HG03097 (cell line): ENCODE data around the gene HSPG2.
"Not testable (repeated sequence)": the region's sequence is repeated elsewhere in the genome, so short reads cannot be mapped to it uniquely, and the experiment has no call there.

Experiments
- ATAC-seq: cut with Tn5 transposase; IDR thresholded peaks from one replicate; pipeline ENCODE4 v1.9.1; 2021; ENCODE audit not compliant: unreplicated experiment, low FRiP score

Gene HSPG2

DNA sequence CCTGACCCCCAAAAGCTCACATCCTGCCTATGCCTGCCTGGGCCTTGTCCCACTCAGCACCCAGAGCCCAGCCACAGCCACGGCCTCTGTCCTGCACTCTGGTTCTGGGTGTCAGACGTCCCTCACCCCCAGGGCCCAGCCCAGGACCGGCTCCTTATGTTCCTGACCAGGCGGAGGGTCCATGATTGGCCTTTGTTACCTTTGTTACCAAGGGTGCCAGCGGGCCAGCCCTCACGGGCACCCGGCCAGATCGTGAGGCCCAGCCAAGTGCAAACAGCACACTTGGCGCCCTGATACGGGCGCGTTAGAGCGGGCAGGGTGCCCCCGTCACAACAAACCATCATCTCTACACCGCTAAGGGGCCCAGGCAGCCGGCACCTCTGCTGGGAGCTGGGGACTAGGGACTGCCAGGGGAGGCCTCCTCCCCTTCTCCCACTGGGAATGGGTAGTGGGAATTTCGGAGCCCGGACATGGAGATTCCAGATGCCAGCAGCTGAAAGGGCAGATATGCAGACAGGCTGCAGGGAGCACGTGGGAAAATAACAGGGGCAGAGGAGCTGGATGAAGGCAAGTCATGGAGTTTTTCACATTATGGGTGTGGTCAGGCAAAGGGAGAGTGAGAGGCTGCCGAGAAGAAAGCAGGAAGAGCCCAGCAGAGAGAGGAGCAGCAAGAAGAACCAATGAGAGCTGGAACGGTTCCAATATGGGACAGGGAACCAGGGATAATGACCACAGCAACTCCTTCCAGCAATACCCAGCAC is 22.1 kb downstream of the HSPG2 start:
- ATAC-seq = no peak

- ATAC-seq = no peak
Observed at GRCh38 chr1:21914450-21914849, 22.7 kb downstream of the HSPG2 start.

GRCh38 chr1:21913763-21914162 is 23.3 kb downstream of the HSPG2 start:
- no peak for ATAC-seq

DNA sequence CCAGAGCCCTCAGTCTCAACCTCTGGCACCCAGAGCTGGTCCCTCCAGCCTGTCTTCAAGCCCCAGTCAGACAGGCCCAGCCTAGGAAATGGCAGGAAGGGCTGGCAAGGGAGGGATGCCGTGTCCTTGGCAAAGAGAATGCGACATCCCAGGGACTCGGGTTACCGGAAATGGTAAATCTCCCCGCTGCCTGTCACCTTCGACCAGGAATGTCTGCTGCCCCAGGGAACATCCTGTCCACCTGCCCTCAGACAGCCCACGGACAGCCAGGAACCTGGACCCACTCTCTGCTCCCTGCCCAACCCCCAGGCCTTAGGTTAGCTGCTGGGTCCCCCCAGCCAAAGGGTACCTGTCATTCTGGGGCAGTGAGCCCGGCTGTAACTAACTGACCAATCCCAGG is 23.9 kb downstream of the HSPG2 start:
- ATAC-seq = no peak

DNA sequence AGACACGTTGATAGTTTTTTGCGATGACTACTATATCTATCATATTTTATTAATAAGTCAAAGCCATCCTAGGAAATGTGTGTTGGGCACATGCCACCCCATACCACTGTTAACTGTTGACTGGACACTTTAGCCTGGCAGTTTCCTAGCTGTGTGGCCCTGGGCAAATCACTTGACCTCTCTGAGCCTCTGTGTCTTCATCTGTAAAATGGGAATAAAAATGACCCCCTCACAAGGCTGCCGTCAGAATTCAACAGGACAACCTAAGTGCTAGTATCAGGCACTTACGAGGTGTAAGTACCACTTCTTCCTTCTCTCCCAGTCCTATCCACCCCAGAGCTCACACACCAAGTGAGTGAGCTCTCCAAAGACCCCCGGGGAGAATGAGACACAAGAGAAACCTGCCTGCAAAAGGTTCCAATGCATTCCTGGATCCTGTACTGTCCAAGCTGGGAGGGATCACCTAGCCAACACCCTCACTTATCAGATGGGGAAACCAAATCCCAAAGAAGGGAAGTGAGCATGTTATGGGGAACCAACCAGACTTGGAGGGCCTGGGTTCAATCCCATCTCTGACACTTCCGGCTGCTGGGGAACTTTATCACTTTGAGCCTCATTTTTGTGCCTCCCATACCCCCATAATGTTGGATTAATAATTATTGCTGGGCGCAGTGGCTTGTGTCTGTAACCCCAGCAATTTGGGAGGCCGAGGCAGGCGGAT is 24.9 kb downstream of the HSPG2 start:
- ATAC-seq = no peak

DNA sequence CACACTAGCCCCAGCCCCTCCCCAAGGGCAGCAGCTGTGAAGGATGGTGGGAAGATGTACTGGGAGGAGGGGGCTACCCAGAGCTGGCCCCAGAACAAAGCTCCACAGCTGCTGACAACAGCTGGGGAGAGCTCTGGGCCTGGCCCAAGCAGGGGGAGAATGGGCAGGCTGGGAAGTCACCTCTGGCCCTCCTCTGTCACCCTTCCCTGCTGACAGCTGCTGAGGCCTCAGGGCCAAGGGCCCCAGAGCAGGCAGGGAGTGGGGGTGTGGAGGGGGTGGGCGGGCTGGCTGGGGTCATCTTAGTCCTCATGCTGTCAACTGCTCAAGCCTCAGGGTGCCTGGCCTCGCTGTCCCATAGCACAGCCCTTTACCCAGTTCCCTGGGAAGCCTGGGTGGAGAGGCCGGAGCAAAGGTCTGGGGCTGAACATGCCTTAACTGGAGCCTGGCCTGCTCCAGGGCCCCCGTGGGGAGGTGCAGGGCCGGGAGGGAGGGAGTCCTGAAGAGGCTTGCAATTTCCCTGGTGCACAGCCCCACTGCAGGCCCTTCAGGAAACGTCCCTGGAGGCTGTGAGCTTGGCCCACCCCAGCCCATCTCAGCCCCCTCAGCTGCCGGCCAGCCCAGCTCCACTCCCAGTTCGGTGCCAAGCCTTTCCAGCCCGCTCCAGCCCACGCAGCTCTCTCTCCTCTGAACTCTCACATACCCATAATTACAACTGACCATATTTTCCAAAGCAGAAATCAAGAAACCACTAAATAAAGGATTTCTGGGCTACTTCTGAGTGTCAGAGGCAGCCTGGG is 25.7 kb downstream of the HSPG2 start:
- ATAC-seq = no peak

- no peak for ATAC-seq
Observed at GRCh38 chr1:21910558-21911204, 26.4 kb downstream of the HSPG2 start.

GRCh38 chr1:21909787-21910503 is 27.2 kb downstream of the HSPG2 start:
- ATAC-seq = no peak

- no peak for ATAC-seq
Observed at GRCh38 chr1:21909286-21909759, 27.8 kb downstream of the HSPG2 start.

DNA sequence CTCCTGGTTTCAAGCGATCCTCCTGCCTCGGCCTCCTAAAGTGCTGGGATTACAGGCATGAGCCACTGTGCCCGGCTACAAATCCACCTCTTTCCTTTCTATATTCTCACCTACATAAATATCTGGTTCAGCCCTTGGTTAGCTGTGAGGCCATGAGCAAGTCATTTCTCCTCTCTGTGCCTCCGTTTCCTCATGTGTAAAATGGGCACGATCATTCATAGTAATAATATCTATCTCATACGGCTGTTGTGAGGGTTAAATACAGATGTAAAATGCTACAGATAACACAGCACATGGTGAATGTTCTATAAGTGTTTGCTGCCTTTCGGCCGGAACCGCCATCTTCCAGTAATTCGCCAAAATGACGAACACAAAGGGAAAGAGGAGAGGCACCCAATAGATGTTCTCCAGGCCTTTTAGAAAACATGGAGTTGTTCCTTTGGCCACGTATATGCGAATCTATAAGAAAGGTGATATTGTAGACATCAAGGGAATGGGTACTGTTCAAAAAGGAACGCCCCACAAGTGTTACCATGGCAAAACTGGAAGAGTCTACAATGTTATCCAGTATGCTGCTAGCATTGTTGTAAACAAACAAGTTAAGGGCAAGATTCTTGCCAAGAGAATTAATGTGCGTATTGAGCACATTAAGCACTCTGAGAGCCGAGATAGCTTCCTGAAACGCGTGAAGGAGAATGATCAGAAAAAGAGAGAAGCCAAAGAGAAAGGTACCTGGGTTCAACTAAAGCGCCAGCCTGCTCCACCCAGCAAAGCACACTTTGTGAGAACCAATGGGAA is 29.2 kb downstream of the HSPG2 start:
- not testable (repeated sequence) for ATAC-seq

DNA sequence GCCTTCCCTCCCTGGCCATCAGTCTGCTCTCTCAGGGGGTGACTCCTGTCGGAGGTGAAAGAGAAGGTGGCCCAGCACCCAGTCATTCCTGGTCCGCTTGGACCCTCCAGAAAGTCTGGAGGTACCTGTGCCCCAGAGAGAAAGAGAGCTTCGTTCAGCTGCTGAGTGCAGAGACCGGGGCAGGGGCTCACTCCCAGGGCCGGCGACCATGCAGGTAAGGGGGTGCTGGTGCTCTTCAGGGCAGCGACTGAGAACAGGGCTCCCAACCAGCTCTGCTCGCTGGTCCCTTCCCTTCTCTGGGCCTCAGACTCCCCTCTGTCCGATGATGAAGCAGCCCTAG is 30.1 kb downstream of the HSPG2 start:
- no peak for ATAC-seq

GRCh38 chr1:21906173-21907078 is 30.7 kb downstream of the HSPG2 start:
- no peak for ATAC-seq

DNA sequence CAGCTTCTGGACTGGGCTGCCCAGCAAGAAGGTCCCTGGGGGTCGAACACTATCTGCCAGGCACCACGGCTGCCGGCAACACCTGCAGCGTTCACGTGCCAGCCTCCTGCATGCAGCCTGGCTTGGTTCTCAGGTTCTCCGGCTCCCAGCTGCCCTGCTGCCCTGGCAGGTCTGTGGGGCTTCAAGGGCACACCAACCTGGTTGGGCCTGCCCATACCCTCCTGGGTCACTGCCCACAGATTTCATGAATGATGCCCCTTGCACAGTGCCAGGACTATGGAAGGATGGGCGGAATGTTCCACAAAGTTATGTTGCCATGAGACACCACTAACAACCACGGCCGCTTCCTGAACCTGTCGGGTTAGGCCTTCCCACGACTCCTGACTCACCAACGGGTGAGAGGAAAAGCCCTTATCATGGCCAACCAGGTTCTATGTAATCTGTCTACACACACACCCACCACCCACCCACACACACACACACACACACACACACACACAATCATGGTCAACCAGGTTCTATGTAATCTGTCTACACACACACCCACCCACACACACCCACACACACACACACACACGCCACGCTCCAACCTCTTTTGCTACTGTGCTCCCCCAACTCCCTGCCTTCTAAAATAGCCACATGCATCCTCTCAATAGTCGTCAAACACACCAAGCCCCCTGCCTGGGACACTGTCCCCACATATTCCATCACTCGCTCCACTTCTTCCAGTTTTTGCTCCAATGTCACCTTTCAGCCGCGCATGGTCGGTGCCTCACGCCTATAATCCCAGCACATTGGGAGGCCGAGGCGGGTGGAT is 32.2 kb downstream of the HSPG2 start:
- no peak for ATAC-seq

- no peak for ATAC-seq
Observed at GRCh38 chr1:21904454-21904703, 32.7 kb downstream of the HSPG2 start.

DNA sequence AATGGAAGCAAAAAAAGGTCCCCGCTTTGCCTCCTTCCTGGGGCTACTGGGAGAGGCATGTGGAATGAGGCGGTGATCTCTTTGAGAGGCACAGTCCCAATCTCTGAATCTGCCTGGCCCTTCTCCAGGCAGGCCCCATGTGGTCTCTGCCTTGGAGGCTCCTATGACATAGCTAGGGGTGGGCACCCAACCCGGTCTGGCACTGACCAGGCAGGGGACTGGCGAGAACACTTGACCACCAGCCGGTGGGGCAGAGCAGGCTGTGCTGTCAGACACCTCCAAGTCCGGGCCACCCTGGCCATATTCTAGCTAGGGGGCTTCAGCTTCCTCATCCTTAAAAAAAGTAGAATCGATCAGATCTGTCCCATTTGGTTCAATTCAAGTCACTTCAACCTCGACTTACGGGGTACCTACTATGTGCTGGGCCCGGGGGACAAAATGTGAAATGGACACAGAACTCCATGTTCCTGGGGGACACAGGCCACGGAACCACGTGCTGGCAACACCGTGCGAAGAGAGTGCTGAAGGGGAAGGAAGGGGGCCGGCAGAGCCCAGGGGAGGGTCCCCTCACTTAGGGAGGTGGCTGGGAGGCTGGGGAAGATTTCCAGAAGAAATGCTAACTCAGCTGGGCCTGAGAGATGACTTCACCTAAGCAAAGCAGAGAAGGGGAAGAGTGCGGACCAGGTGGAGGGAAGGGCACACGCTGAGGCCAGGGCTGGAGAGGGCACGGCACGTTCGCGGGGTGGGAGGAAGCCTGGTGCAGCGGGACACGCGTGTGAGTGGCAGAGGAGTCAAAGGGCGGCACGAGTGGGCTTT is 33.3 kb downstream of the HSPG2 start:
- ATAC-seq = no peak

GRCh38 chr1:21902026-21903012 is 34.8 kb downstream of the HSPG2 start:
- ATAC-seq = no peak
